ENCODE results near the gene NT5C2.

GRCh38 chr10:103227416-103227815 is 34.3 kb upstream of the NT5C2 start:
- TF ChIP-seq CTCF (conservative IDR thresholded peaks at IDR 0.05; ENCODE audit: low read length) (no peak), EZH2phosphoT487 (IDR thresholded peaks at IDR 0.05; ENCODE audit: borderline replicate concordance) (no peak)

All from Loucy (cell line).